Activated naive CD8-positive, alpha-beta T cell treated with anti-CD3 and anti-CD28 coated beads, Interleukin-2, amount 50 U/mL, for 16 hours (primary cell): ENCODE measurements around the gene CBFB.
"Not testable (repeated sequence)": the region's sequence is repeated elsewhere in the genome, so short reads cannot be mapped to it uniquely, and the experiment has no call there.

Experiments used
- DNase-seq: peaks from one replicate; pipeline ENCODE4 v3.0.0-alpha.2; 2020; ENCODE audit warnings: low read depth, low spot score

The CBFB gene

DNA sequence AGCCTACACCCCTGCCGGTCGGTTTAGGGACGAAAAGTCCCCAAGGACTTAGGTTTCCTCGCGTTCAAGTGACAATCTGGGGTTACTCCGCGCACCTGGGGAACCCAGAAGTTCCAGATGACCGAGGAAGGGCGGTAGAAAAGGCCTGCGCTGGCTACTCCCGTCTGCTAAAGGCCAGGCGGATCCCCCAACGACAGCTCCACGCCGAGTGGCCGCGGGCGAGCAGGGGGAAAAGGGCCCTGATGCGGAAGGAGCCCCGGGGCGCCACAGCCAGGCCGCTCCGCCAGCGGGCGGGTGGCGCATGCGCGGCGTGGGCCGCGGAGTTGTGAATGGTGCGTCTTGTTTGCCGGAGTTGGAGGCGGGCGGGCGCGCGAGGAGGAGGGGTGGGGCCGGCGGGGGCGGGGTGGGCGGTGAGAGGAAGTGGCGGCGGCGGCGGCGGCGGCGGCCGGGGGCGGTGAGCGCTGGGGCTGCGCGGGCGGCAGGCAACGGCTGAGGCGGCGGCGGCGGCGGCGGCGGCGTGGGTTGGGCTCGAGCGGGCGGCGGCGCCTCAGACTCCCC is at the start of gene CBFB:
Gene CBFB (plus strand): TSS at position 454 of the 558 bp plus-strand sequence. CDS start 259 bp downstream, outside the sequence.
- DNase-seq = peak; percentile 80

DNA sequence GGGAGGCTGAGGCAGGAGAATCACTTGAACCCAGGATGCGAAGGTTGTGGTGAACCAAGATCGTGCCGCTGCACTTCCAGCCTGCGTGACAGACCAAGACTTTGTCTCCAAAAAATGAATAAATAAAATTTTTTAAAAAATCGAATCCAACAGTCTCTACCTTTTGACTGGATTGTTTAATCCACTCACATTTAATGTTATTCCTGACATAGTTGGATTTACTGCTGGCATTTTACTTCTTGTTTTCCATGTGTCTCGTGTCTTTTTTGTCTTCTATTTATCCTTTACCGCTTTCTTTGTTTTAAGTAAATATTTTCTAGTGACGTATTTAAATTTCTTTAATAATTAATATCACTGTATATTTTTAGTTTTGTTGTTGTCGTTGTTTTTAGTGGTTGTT is 45.9 kb upstream of the CBFB start:
- DNase-seq = no peak

DNA sequence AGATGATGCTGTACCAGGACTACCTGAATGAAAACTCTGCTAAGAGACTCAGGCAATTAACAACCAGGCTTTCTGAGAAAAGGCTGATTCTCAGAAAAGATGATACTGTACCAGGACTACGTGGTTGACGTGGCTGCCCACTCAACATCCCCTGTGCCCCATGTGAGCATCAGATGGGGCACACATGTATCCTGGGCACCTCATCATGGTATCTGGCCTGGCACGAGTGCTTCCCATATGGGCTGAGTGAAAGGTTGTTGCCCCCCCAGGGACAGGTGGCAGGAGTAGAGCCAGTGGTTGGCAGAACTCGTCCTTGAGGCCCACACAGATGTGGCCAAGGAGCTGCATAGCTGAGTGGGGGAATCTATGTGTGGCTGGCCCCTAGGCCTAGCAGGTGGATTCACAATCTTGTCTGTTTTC is 44.0 kb upstream of the CBFB start:
- no peak for DNase-seq

DNA sequence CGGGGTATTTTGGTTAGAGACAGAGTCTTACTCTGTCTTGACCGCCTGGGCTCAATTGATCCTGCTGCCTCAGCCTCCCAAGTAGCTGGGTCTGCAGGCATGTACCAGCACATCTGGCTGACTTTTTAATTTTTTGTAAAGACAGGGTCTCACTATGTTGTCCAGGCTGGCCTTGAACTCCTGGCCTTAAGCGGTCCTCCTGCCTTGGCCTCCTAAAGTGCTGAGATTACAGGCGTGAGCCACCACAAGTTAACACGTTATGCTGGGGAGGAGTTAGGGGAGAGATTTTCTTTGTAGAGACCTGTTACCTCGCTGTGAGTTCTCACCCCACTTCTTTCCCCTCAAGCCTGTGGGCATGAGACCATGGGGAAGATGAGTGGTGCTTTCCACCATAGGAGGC is 42.4 kb upstream of the CBFB start:
- no peak for DNase-seq

DNA sequence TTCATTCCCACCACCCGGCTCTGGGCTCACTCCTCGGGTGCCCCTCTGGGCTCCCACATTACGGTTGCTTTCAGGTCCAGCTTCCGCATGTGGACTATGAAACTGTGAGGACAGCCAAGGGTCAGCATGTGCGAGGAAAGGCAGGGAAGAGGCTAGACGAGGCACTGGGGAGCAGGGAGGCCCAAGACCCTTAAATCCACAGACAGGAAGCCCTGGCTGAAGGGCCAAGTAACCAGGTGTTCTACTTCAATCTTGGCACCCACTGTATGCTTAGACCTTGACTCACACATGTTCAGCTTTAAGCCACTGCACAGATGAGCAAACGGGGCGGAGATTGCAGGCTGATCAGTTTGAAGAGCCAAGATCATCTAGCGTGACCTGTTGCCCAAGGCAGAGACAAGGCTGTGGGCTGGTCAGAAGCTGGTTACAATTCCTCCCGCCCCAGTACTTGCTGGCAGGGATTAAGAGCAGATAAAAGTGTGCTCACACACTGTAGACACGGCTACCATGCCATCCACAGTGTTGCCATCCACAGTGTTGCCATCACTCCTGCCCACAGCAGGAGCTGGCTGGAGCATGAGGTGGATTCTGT is 40.7 kb upstream of the CBFB start, which contains the start of gene CES4A:
Gene CES4A (plus strand): TSS at position 393 of the 592 bp plus-strand sequence. CDS start 184 bp downstream, at position 577.
- no peak for DNase-seq

DNA sequence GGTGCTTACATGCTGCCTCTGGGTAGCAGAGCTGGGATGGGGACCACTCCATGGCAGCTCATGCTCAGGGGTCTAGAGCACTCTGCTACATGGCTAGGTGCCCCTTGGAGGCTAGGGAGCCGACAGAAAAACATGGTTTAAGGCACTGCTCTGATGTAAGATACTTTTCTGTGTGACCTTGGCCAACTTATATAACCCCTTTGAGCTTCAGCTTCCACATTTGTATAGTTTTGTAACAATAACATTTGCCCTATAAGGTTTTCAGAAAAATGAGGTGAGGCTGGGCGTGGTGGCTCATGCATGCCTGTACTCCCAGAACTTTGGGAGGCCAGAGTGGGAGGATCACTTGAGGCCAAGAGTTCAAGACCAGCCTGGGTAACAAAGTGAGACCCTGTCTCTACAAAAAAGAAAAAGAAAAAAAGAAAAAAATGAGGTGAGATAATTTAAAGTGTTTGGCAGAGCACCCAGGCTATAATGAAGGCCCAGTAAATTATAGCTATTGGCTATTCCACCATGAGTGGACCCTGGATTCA is 37.3 kb upstream of the CBFB start:
- no peak for DNase-seq

DNA sequence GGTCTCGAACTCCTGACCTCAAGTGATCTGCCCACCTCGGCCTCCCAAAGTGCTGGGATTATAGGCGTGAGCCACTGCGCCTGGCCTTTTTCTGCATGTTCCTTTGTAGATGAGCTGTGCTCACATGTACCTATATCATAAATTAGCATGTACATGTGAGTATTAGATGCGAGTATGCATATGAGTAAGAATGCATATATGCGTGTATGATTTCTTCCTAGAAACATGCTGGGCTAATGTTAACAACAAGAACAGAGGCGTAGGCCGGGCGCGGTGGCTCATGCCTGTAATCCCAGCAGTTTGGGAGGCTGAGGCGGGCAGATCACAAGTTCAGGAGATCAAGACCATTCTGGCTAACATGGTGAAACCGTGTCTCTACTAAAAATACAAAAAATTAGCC is 35.4 kb upstream of the CBFB start:
- not testable (repeated sequence) for DNase-seq

DNA sequence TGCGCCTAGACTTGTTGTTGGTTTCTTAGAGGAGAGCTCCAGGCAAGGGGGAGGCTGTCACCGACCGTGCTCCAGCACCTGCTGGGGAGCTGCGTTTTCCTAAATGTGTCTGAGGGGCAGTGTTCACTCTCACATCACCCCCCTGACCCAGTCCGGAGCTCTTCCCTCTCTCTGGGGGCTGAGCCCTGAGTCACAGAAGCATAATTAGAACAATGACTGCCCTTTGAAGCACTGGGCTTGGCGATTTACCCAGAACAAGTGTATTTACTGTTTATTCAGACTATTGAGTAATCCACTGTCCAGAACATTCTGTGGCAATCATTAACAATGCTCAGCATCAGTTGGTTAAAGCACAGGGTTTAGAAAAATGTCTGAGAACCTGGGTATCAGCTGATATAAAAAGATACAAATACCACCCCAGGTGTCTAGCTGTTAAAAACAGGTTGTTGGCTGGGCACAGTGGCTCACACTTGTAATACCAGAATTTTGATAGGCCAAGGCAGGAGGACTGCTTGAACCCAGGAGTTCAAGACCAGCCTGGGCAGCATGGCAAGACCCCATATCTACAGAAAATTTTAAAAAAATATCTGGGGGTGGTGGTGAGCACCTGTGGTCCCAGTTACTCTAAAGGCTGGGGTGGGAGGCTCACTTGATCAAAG is 32.5 kb upstream of the CBFB start:
- no peak for DNase-seq

DNA sequence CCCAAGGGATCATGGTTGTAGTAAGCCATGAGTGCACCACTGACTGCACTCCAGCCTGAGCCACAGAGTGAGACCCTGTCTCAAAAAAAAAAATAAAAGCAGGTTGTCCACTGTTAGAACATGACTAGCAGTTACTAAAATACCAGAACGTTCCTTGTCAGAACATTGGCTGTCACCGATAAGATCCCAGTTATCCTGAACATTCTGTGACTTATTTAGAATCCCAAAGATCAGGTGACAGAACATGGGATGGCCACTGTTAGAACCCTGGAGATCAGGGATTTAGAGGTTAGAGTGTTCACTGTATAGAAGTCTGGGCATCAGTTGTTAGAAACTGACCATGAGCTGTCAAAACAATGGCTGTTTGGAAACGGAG is 32.0 kb upstream of the CBFB start:
- DNase-seq = no peak

DNA sequence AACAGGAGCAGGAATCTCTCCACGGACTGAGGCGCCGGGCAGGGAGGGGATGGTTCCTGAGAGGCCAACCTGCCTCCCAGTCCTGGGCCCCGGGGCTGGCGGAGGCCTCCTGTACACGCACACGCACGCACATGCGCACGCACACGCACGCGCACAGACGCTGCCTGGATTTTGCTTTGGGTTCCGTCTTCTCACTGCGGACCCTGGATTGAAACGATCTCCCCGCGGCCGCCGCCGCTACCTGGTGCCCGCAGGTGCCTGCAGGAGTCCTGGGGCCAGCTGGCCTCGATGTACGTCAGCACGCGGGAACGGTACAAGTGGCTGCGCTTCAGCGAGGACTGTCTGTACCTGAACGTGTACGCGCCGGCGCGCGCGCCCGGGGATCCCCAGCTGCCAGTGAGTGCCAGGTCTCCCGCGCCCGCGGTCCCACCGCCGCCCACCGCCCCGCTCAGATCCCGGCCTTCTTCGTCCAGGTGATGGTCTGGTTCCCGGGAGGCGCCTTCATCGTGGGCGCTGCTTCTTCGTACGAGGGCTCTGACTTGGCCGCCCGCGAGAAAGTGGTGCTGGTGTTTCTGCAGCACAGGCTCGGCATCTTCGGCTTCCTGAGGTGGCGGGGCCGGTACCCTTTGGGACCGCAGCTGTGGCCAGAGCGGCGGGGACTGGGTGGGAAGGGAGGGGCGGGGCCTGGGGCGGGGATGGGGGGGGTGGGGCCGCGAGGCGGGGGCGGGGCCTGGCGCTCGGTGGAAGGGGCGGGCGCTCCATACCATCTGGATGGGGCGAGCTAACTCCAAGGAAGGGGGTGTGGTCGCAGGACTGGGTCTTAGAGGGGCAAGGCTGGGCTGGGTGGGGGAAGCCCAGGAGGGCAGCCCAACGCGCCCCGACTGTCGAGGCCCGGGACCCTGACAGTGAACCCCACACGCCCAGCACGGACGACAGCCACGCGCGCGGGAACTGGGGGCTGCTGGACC is 28.3 kb upstream of the CBFB start:
- DNase-seq = no peak

DNA sequence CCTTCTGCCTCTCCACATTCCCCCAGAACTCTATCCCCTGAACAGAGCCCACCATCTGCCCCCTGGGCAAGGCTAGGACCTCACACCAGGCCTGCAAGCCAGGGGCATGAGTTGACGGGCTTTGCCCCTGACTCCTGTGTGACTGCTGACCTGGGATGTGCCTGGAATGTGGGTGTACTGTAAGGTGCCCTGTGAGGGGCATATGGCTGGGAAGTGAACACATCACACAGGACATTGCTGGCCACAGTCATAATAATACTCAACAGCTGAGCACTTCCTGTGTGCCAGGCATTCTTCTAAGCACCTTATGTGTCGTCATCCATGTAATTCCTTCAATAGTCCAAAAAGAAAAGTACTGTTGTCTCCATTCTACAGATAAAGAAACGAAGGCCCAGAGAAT is 27.2 kb upstream of the CBFB start:
- no peak for DNase-seq

DNA sequence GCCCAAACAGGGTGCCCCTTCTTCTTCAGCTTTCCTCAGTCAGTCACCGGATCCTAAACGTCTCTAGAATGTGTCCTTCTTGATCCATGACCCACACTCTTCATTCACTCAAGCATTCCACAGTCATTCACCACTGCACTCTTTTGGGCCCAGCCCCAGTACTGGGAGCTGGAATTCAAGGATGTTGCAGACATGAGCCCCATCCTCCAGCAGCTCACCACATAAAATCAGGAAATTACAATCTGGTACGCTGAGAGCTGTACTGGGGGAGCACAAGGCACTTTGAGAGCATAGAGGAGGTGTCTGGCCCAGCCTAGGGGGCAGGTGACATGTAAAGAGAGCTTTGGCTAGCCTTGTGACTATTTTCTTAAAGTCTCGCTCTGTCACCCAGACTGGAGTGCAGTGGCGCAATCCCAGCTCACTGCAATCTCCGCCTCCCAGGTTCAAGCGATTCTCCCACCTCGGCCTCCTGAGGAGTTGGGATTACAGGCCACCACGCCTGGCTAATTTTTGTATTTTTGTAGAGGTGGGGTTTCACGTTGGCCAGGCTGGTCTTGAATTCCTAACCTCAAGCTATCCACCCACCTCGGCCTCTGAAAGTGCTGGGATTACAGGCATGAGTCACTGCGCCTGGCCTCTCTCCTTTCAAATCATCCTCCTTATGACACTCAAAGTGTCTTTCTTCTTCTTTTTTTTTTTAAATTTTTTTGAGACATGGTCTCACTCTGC is 21.9 kb upstream of the CBFB start:
- DNase-seq = no peak

DNA sequence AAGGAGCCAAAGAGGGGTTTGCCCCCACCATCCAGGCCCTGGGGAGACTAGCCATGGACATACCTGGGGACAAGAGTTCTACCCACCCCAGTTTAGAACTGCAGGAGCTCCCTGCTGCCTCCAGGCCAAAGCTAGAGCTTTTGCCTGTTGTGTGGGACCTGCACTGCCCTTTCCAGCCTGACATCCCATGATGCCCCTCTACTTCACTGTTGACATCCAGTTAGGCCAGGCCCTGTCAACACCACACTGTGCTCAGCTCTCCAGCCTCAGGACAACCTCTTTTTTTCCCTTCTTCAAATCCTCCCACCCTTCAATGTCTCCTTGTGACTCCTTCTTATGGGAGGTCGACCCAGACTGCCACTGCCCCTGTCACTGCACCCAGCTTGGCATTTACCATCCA is 19.8 kb upstream of the CBFB start:
- no peak for DNase-seq

DNA sequence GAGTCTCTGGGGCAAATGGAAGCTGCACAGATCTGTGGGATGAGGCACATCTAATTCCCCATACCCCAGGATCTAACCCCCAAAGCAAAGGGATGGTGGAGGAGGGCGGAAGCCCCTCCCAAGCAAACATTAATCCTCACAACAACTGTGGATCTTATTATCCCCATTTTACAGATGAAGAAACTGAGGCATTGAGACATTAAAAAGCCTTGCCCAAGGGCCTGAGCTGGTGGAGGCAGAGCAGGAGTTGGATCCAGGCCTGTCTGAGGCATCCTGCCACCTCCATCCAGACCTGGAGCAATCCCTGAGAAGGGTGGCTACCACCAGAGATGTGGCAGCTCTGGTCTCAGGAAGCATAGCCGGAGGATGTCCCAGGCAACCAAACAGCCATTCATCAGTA is 17.7 kb upstream of the CBFB start:
- no peak for DNase-seq

DNA sequence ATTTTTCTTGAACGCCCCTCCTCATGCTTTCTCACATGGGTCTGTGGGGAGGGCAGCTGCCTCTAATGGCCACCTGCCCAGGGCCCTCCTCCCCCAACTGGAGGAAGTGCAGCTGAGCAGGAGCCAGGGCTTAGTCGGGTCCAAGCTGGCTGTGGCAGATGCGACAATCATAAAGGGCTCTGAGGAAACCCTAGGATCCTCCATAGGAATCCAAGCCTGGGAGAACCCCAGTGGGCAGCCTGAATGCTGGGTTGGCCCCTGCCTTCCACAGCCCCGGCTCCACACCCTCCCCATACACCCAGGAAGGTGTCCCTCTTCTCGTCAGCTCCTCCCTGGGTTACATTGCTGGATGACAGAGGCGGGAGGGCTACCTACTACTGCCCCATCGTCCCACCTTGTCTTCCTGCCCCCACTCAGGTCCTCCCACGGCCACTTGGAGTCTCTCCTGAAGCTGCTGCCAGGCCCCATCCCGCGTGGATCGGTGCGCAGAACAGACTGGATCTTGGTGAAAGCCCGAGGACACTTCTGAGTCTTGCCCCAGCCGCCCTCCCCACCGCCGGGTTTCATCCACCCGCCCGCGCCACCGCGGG is 15.6 kb upstream of the CBFB start:
- DNase-seq = no peak

DNA sequence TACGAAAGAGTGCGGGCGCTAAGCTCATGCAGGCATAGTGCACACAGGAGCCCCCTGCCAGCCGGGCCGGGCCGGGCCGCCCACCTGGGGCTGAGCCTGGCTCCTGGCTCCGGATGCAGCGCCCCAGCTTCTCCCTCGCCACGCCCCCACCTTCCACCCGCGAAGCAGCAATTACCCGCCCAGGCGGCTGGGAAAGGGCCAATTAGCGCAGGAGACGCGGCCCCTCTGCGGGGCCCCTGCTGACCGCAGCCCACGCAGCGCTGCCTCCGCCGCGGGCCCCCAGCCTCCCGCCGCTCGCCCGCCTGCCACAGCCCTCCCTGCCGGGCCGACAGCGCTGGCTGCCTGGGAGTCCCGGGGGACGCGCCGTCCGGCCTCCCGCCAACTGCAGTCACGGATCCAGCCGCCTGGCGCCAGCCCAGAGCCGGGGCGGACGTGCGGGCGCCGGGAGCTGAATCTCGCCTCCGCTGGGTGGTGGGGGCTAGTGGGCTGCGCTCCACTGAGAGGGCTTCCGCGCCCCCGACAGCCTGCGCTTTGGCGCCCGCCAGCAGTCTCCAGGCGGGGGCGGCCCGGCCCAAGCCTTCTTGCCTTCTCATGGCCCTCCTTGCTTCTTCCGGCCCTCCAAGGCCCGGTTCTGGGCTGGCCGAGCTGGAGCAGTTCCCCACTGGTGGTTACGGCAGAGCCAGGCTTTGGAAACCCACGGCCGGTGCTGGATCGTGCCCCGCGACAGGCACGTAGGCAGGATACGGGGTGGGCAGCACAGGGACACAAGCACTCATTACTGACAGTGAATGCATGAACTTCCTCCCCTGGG is 14.9 kb upstream of the CBFB start:
- peak; percentile 26 for DNase-seq

DNA sequence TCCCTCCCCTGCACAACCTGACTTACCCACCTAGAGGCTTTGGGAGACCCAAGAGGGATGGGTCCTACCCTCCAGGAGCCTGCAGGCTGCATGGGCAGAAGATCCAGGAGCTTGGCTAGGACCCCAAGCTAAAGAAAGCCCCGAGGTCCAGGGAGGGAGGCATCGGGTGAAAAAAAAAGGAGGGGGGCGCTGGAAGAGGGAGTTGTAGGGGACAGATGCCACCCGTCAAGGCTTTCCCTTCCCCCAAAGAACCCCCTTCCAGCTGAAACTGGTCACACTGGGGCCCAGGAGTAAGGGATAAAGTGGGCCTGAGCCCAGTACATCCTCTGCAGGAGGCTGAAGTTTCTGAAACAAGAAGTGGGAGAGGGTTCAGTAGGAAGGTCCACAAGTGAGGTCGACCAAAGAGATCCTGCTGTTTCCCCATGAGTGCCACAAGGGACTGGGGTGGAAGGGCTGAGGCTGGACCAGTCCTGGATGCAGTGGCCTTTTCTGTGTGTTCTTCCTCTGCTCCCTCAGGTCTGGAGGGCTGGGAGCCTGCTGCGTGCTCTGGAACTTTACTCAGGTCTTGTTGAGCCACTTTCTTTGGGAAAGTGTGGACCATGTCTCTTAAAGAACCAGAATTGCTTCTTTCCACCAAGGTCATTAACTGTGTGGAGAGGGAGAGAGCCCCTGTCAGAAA is 14.2 kb upstream of the CBFB start:
- no peak for DNase-seq

DNA sequence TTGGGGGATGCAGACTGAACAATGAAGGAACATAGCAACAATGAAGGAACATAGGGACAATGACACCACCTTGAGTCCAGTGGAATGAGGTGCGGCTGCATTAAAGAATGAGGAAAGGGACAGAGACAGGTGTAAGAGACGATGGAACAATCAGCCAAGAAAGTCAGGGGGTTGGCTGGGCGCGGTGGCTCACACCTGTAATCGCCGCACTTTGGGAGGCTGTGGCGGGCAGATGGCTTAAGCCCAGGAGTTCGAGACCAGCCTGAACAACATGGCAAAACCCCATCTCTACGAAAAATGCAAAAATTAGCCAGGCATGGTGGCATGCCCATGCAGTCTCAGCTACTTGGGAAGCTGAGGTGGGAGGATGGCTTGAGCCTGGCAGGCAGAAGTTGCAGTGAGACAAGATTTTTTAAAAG is 13.6 kb upstream of the CBFB start:
- DNase-seq = no peak

DNA sequence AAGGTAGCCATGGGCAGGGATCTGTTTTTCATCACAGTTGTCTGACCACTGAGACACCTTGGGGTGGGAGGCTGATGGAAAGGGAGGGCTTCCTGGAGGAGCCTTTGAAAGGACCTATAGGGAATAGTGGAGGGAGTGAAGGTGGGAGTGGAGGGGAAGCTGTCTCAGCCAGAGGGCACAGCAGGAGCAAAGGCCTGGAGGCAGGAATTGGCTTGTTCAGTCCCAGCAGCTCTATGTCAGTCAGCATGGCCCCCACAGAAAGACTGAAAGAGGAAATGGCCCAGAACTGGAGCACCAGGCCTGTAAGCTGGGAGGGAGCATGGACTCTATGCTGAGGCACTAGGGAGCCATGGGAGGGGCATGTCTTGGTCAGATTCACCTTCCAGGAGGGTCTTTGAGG is 12.8 kb upstream of the CBFB start:
- DNase-seq = no peak
